ENCODE measurements around the gene MRPL38.

Gene MRPL38

DNA sequence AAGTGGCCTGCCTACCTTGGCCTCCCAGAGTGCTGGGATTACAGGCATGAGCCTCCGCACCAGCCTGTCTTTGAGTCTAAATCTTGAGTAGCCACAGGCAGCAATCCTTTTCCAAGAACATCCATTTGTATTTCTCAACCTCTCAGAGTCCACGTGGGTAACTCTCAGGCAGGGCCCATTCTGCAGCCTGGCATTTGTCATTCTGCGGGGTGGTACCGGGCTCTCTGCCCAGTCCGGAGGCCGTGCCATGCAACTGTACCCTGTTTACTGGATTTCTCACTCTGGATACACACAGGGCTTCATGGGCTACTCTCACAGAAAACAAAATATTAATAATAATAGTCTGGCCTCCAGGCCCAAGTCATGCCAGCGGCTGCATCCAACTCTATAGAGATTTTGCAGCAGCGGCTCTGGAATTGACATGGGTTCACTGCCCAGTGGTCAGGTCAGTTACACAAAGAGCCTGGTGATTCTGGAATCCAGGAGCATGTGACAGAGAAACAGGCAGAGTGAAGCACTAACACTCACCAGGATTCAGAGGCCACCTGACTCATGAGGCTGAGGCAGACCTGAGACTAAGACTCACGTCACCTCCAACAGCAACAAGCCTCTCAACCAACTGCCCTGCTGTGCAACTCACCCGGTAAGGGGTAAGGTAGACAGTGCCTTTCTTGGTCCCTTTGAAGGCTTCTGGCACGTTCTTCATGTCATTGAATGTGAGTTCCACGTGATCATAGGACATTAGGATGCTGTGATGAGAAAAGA lies 53.6 kb downstream of the MRPL38 start:
- no peak for DNase-seq

DNA sequence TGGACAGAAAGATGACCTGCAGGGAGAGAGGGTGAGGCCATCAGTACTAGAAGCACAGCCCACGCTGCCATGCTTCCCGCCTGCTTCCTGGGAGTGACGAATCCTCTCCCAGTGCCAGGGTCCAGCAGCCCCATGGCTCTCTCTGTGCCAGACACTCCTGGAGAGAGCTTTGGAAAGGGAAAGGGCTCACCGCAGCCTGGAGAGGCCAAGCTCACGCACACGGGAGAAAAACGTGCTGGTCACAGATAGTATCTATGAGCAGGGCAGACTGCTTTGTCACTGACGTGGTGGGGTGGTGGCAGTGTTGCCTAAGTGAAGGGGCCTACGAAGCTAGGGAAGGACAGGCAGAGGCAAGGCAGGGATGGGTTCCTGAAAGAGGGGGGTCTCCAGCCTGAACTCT lies 55.0 kb downstream of the MRPL38 start:
- DNase-seq: no peak

DNA sequence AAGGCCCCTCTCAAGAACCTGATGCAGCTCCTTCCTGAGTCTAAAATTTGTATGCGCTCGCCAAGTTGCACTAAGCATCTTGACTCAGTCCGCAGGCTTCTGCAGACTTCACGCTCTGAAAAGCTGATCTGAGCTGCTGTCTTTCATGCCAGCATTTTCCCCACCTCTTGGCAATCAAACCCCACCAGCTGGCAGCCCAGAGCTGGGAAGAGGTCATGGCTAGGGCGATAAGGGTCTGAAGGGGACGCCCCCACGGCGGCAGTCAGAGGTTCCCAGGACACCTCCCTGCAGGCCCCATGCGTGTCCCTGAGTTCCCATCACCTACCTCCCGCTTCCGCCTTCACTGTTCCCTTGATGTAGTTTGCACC lies 55.4 kb downstream of the MRPL38 start:
- DNase-seq: no peak
